ENCODE results near the gene HTRA1.

Gene HTRA1

GRCh38 chr10:122474131-122474818, 12.9 kb downstream of the HTRA1 start:
- no peak for DNase-seq (ENCODE audit: low spot score)

- no peak for DNase-seq (ENCODE audit: low spot score)
These were observed 13.7 kb downstream of the HTRA1 start for GRCh38 chr10:122475100-122475499.

GRCh38 chr10:122475591-122476332, 14.4 kb downstream of the HTRA1 start:
- no peak for DNase-seq (ENCODE audit: low spot score)

GRCh38 chr10:122476333-122476695, 15.0 kb downstream of the HTRA1 start:
- DNase-seq (ENCODE audit: low spot score) = no peak

GRCh38 chr10:122477436-122477835, 16.1 kb downstream of the HTRA1 start:
- DNase-seq (ENCODE audit: low spot score) = no peak

GRCh38 chr10:122478971-122479370, 17.6 kb downstream of the HTRA1 start:
- no peak for DNase-seq (ENCODE audit: low spot score)

GRCh38 chr10:122480146-122480833, 18.9 kb downstream of the HTRA1 start:
- DNase-seq (ENCODE audit: low spot score) = no peak

- DNase-seq (ENCODE audit: low spot score) = no peak
These were observed 20.1 kb downstream of the HTRA1 start for GRCh38 chr10:122481296-122482056.

- DNase-seq (ENCODE audit: low spot score) = no peak
These were observed 23.1 kb downstream of the HTRA1 start for GRCh38 chr10:122484276-122485060.

GRCh38 chr10:122485670-122486069, 24.3 kb downstream of the HTRA1 start:
- DNase-seq (ENCODE audit: low spot score) = no peak

- DNase-seq (ENCODE audit: low spot score) = no peak
These were observed 25.2 kb downstream of the HTRA1 start for GRCh38 chr10:122486406-122487080.

- no peak for DNase-seq (ENCODE audit: low spot score)
These were observed 25.9 kb downstream of the HTRA1 start for GRCh38 chr10:122487174-122487765.

- no peak for DNase-seq (ENCODE audit: low spot score)
These were observed 28.9 kb downstream of the HTRA1 start for GRCh38 chr10:122490268-122490667.

GRCh38 chr10:122490786-122491680, 29.7 kb downstream of the HTRA1 start:
- DNase-seq (ENCODE audit: low spot score) = peak; percentile 48

GRCh38 chr10:122492006-122492405, 30.7 kb downstream of the HTRA1 start:
- DNase-seq (ENCODE audit: low spot score) = no peak

- no peak for DNase-seq (ENCODE audit: low spot score)
These were observed 31.7 kb downstream of the HTRA1 start for GRCh38 chr10:122492999-122493481.

GRCh38 chr10:122493761-122494160, 32.4 kb downstream of the HTRA1 start:
- no peak for DNase-seq (ENCODE audit: low spot score)

GRCh38 chr10:122494173-122494820, 32.9 kb downstream of the HTRA1 start:
- no peak for DNase-seq (ENCODE audit: low spot score)

GRCh38 chr10:122494833-122495232, 33.5 kb downstream of the HTRA1 start:
- no peak for DNase-seq (ENCODE audit: low spot score)
